ENCODE data around the gene CDC37L1.

GRCh38 chr9:4727593-4727992, 48.2 kb downstream of the CDC37L1 start:
- TF ChIP-seq BACH1 (IDR thresholded peaks at IDR 0.05; ENCODE audit: low read length) (no peak), KDM1A (IDR thresholded peaks at IDR 0.05; ENCODE audit: borderline replicate concordance, low read length) (no peak), POLR2A (IDR thresholded peaks at IDR 0.05; ENCODE audit: control extremely low read depth in 1 of 2, low read depth in 2 of 2, low read length in 2 of 2) (no peak), TAF1 (IDR thresholded peaks at IDR 0.05; ENCODE audit: low read depth, low read length) (no peak), POLR2AphosphoS5 (IDR thresholded peaks at IDR 0.05; ENCODE audit: low read depth, low read length) (no peak), TCF12 (IDR thresholded peaks at IDR 0.05; ENCODE audit: low read depth, low read length) (no peak), CTCF (IDR thresholded peaks at IDR 0.05; ENCODE audit: control extremely low read depth in 1 of 3, insufficient read depth in 1 of 3, low read depth in 1 of 3, low read length in 3 of 3) (no peak), BRCA1 (IDR thresholded peaks at IDR 0.05; ENCODE audit: low read depth, low read length) (no peak), CREB1 (IDR thresholded peaks at IDR 0.05) (no peak), TBP (IDR thresholded peaks at IDR 0.05; ENCODE audit: low read depth, low read length) (no peak), EGR1 (IDR thresholded peaks at IDR 0.05; ENCODE audit: borderline replicate concordance, low read depth, low read length) (no peak), SRF (IDR thresholded peaks at IDR 0.05; ENCODE audit: low read depth, low read length) (no peak), EP300 (IDR thresholded peaks at IDR 0.05; ENCODE audit: borderline replicate concordance in 1 of 2, low read depth in 2 of 2, low read length in 2 of 2) (no peak)
